Measurements from ENCODE around the gene SLC25A3. TPM values are rescaled to one million over a fixed set of nuclear protein-coding genes. Genes with fewer than 3 reads are reported as not detected.
A peak's percentile ranks its signal among the peaks of the same experiment; 100 is the strongest.

SLC25A3 gene
- total RNA-seq, 1 experiment from 2014 or later: 520 TPM

- TF ChIP-seq, protein P1, sequence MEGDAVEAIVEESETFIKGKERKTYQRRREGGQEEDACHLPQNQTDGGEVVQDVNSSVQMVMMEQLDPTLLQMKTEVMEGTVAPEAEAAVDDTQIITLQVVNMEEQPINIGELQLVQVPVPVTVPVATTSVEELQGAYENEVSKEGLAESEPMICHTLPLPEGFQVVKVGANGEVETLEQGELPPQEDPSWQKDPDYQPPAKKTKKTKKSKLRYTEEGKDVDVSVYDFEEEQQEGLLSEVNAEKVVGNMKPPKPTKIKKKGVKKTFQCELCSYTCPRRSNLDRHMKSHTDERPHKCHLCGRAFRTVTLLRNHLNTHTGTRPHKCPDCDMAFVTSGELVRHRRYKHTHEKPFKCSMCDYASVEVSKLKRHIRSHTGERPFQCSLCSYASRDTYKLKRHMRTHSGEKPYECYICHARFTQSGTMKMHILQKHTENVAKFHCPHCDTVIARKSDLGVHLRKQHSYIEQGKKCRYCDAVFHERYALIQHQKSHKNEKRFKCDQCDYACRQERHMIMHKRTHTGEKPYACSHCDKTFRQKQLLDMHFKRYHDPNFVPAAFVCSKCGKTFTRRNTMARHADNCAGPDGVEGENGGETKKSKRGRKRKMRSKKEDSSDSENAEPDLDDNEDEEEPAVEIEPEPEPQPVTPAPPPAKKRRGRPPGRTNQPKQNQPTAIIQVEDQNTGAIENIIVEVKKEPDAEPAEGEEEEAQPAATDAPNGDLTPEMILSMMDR (IDR thresholded peaks at IDR 0.05; ENCODE audit: unreplicated experiment): no peak
- H3K4me1 Mint-ChIP-seq (ENCODE audit: low read depth, unreplicated experiment): peaks cover 8% of the 10 kb centered on the region
- no peaks in the 10 kb centered on the region for H3K9me3 Mint-ChIP-seq (ENCODE audit: low read depth, unreplicated experiment)
- no TSS peak for BruUV-seq (replicated peaks)
- peaks cover 4% of the 10 kb centered on the region for H3K36me3 Mint-ChIP-seq (ENCODE audit: insufficient read depth, unreplicated experiment)
- intact Hi-C loops (cut with micrococcal nuclease; ENCODE audit: unreplicated experiment): no loop called here
- DNase-seq: no peak
- CTCF ChIA-PET: interaction anchor here (0.7 to 1.1 kb wide), 3 partner anchors 58 to 84 kb away, joined by 3 to 4 read pairs (median 3); partner anchors contain the start of gene SLC25A3
- H3K27me3 Mint-ChIP-seq (ENCODE audit: unreplicated experiment): no peaks in the 10 kb centered on the region
- no peak overlapping the region for H3K4me3 Mint-ChIP-seq (ENCODE audit: low read depth, unreplicated experiment)
- H3K27ac Mint-ChIP-seq (ENCODE audit: unreplicated experiment): no peak overlapping the region
Observed at GRCh38 chr12:98651328-98651727, 57.8 kb downstream of the SLC25A3 start.

- CTCF ChIA-PET: interaction anchor here (0.6 to 1.1 kb wide), 4 partner anchors 19 to 230 kb away, joined by 3 to 10 read pairs (median 4); no protein-coding TSS in a partner anchor
- BruUV-seq (replicated peaks): no TSS peak
Observed at GRCh38 chr12:98653866-98654493, 60.5 kb downstream of the SLC25A3 start.

More at GRCh38 chr12:98653866-98654493, 60.5 kb downstream of the SLC25A3 start:
- Mint-ChIP-seq H3K27me3 (ENCODE audit: unreplicated experiment) (no peaks in the 10 kb centered on the region), H3K9me3 (ENCODE audit: low read depth, unreplicated experiment) (no peaks in the 10 kb centered on the region), H3K36me3 (ENCODE audit: insufficient read depth, unreplicated experiment) (no peaks in the 10 kb centered on the region), H3K4me3 (ENCODE audit: low read depth, unreplicated experiment) (no peak overlapping the region), H3K4me1 (ENCODE audit: low read depth, unreplicated experiment) (peaks cover 14% of the 10 kb centered on the region), H3K27ac (ENCODE audit: unreplicated experiment) (no peak overlapping the region)
- TF ChIP-seq, protein P1 (IDR thresholded peaks at IDR 0.05; ENCODE audit: unreplicated experiment): peak; percentile 28
- peak; percentile 22 for DNase-seq
- intact Hi-C loops (cut with micrococcal nuclease; ENCODE audit: unreplicated experiment): loop anchor here (1.0 kb wide), 2 partner anchors 87 to 344 kb away; no protein-coding TSS in a partner anchor

Other genes starting within 250 kb of the SLC25A3 start
- gene TMPO, start 78.1 kb upstream of the SLC25A3 start, total RNA-seq (2022): 234 and 256 TPM in 2 replicates
- 21.7 and 24.7 TPM in 2 replicates for gene IKBIP, start 51.1 kb downstream of the SLC25A3 start, total RNA-seq (2022)
- 24.7 and 28.5 TPM in 2 replicates for gene APAF1, start 51.6 kb downstream of the SLC25A3 start, total RNA-seq (2022)

Data from Calu3 (cell line).